K562 (cell line): ENCODE results near the gene STRA8. TPM values are rescaled to one million over a fixed set of nuclear protein-coding genes. Genes with fewer than 3 reads are reported as not detected.
A peak's percentile ranks its signal among the peaks of the same experiment; 100 is the strongest.

Source experiments
- microRNA-seq: library from miRNA; unstranded; fragments of <30 nt; microRNA quantifications from one replicate; pipeline ENCODE4, GENCODE V29; 2018; ENCODE audit warnings: borderline microRNAs expressed
- polyA plus RNA-seq, 8 experiments: library from polyadenylated mRNA; depleted of rRNA in 4 of 8; stranded (reverse) in 5 of 8; unstranded in 3 of 8; fragments of >200 nt; fragmentation: Nextera tagmentation in 2 of 8; fragmentation: Illumina TruSeq in 1 of 8; extraction: Ambion mirVana in 2 of 8; extraction: Trizol in 1 of 8; gene quantifications; 2 replicates each; pipeline versions ENCODE4 v1.2.1 to v1.2.3, GENCODE V29; 2011 to 2014; ENCODE audit warnings: inconsistent platforms in 1 of 8, missing spikeins in 1 of 8
- small RNA-seq: library from RNA; depleted of rRNA; stranded (forward); fragments of <200 nt; gene quantifications from one replicate; pipeline ENCODE3, GENCODE V24; 2014
- total RNA-seq, 7 experiments: library from RNA; depleted of rRNA in 6 of 7; stranded (reverse); fragments of >200 nt in 6 of 7; fragmentation: Illumina TruSeq in 2 of 7; extraction: Trizol in 2 of 7; gene quantifications; 2 replicates each; pipeline versions ENCODE4 v1.2.1 to v1.2.3, GENCODE V29; 2011 to 2021; ENCODE audit warnings: low replicate concordance in 1 of 7

STRA8 gene
- total and polyA plus RNA-seq, 9 of the 15 experiments (the other 6 are each of a cell fraction or from before 2014, with no cell fraction given): not detected

Small RNA genes lying within 50 kb of the gene (microRNA-seq; reads per million reads assigned to microRNA genes)
- gene MIR6509: 0.46 reads per million

Small RNA genes lying within 50 kb of the gene (small RNA-seq; reads per million reads assigned to genes)
- 0.40 reads per million, percentile 11 among the genes with 10 or more reads in this experiment for gene MIR6509

Other genes starting within 250 kb of the STRA8 start
- gene AGBL3, start 247.3 kb upstream of the STRA8 start, total RNA-seq (2014; rRNA removed): 0.54 and 0.73 TPM in 2 replicates
- gene AGBL3, start 247.3 kb upstream of the STRA8 start, total RNA-seq (2014; rRNA removed; fragmentation: Illumina TruSeq; extraction: Trizol): 1.7 and 2.4 TPM in 2 replicates
- 1.5 and 1.8 TPM in 2 replicates for gene AGBL3, start 247.3 kb upstream of the STRA8 start, total RNA-seq (2015; rRNA removed; fragmentation: Illumina TruSeq; extraction: Trizol)
- 2.1 and 2.9 TPM in 2 replicates for gene AGBL3, start 247.3 kb upstream of the STRA8 start, total RNA-seq (2021)
- gene AGBL3, start 247.3 kb upstream of the STRA8 start, polyA plus RNA-seq (2011; rRNA removed): 1.9 and 2.5 TPM in 2 replicates
- 2.0 TPM in 2 replicates for gene AGBL3, start 247.3 kb upstream of the STRA8 start, polyA plus RNA-seq (2014; fragmentation: Illumina TruSeq; extraction: Trizol)
- gene AGBL3, start 247.3 kb upstream of the STRA8 start, polyA plus RNA-seq (2014; fragmentation: Nextera tagmentation; extraction: Ambion mirVana): under 1 TPM; 0.71 to 0.75 TPM
- 1.4 and 1.8 TPM in 2 replicates for gene AGBL3, start 247.3 kb upstream of the STRA8 start, polyA plus RNA-seq (2014; rRNA removed)
- gene TMEM140, start 85.8 kb upstream of the STRA8 start, total RNA-seq (2014; rRNA removed): 0.23 and 0.24 TPM in 2 replicates
- 0.15 and 0.22 TPM in 2 replicates for gene TMEM140, start 85.8 kb upstream of the STRA8 start, total RNA-seq (2014; rRNA removed; fragmentation: Illumina TruSeq; extraction: Trizol)
- 0.19 and 0.36 TPM in 2 replicates for gene TMEM140, start 85.8 kb upstream of the STRA8 start, total RNA-seq (2015; rRNA removed; fragmentation: Illumina TruSeq; extraction: Trizol)
- gene TMEM140, start 85.8 kb upstream of the STRA8 start, total RNA-seq (2021): 0.29 and 0.33 TPM in 2 replicates
- 0.03 TPM in 1 of 2 replicates, not detected in the other for gene TMEM140, start 85.8 kb upstream of the STRA8 start, polyA plus RNA-seq (2011; rRNA removed)
- 0.15 and 0.19 TPM in 2 replicates for gene TMEM140, start 85.8 kb upstream of the STRA8 start, polyA plus RNA-seq (2014; fragmentation: Illumina TruSeq; extraction: Trizol)
- gene TMEM140, start 85.8 kb upstream of the STRA8 start, polyA plus RNA-seq (2014; fragmentation: Nextera tagmentation; extraction: Ambion mirVana): under 1 TPM; 0.35 to 0.82 TPM
- gene TMEM140, start 85.8 kb upstream of the STRA8 start, polyA plus RNA-seq (2014; rRNA removed): 0.11 TPM in 1 of 2 replicates, not detected in the other
- 108 and 116 TPM in 2 replicates for gene CYREN, start 63.1 kb upstream of the STRA8 start, total RNA-seq (2014; rRNA removed)
- gene CYREN, start 63.1 kb upstream of the STRA8 start, total RNA-seq (2014; rRNA removed; fragmentation: Illumina TruSeq; extraction: Trizol): 73.8 and 79.8 TPM in 2 replicates
- 94.7 and 97.3 TPM in 2 replicates for gene CYREN, start 63.1 kb upstream of the STRA8 start, total RNA-seq (2015; rRNA removed; fragmentation: Illumina TruSeq; extraction: Trizol)
- 93.9 and 102 TPM in 2 replicates for gene CYREN, start 63.1 kb upstream of the STRA8 start, total RNA-seq (2021)
- 70.3 and 76.7 TPM in 2 replicates for gene CYREN, start 63.1 kb upstream of the STRA8 start, polyA plus RNA-seq (2011; rRNA removed)
- 88.8 and 93.4 TPM in 2 replicates for gene CYREN, start 63.1 kb upstream of the STRA8 start, polyA plus RNA-seq (2014; fragmentation: Illumina TruSeq; extraction: Trizol)
- gene CYREN, start 63.1 kb upstream of the STRA8 start, polyA plus RNA-seq (2014; fragmentation: Nextera tagmentation; extraction: Ambion mirVana): 10 to 100 TPM; 13.9 to 25.5 TPM
- 87.2 and 91.9 TPM in 2 replicates for gene CYREN, start 63.1 kb upstream of the STRA8 start, polyA plus RNA-seq (2014; rRNA removed)
- gene WDR91, start 22.3 kb upstream of the STRA8 start, total RNA-seq (2014; rRNA removed): 10.1 and 12.0 TPM in 2 replicates
- 4.9 and 5.8 TPM in 2 replicates for gene WDR91, start 22.3 kb upstream of the STRA8 start, total RNA-seq (2014; rRNA removed; fragmentation: Illumina TruSeq; extraction: Trizol)
- 9.2 and 10.7 TPM in 2 replicates for gene WDR91, start 22.3 kb upstream of the STRA8 start, total RNA-seq (2015; rRNA removed; fragmentation: Illumina TruSeq; extraction: Trizol)
- gene WDR91, start 22.3 kb upstream of the STRA8 start, total RNA-seq (2021): 12.1 and 18.2 TPM in 2 replicates
- 12.9 and 15.0 TPM in 2 replicates for gene WDR91, start 22.3 kb upstream of the STRA8 start, polyA plus RNA-seq (2011; rRNA removed)
- 7.7 and 9.8 TPM in 2 replicates for gene WDR91, start 22.3 kb upstream of the STRA8 start, polyA plus RNA-seq (2014; fragmentation: Illumina TruSeq; extraction: Trizol)
- gene WDR91, start 22.3 kb upstream of the STRA8 start, polyA plus RNA-seq (2014; fragmentation: Nextera tagmentation; extraction: Ambion mirVana): 1 to 10 TPM; 1.9 to 2.1 TPM
- gene WDR91, start 22.3 kb upstream of the STRA8 start, polyA plus RNA-seq (2014; rRNA removed): 11.9 and 17.4 TPM in 2 replicates